NCI-H446 (cell line): ENCODE measurements around the gene GGT7.
"Not testable (repeated sequence)": the region's sequence is repeated elsewhere in the genome, so short reads cannot be mapped to it uniquely, and the experiment has no call there.

ENCODE experiments used
- DNase-seq, 2 experiments: peaks; one replicate each; lab custom pipeline; 2025; lab: John Stamatoyannopoulos, UW

The GGT7 gene, protein sequence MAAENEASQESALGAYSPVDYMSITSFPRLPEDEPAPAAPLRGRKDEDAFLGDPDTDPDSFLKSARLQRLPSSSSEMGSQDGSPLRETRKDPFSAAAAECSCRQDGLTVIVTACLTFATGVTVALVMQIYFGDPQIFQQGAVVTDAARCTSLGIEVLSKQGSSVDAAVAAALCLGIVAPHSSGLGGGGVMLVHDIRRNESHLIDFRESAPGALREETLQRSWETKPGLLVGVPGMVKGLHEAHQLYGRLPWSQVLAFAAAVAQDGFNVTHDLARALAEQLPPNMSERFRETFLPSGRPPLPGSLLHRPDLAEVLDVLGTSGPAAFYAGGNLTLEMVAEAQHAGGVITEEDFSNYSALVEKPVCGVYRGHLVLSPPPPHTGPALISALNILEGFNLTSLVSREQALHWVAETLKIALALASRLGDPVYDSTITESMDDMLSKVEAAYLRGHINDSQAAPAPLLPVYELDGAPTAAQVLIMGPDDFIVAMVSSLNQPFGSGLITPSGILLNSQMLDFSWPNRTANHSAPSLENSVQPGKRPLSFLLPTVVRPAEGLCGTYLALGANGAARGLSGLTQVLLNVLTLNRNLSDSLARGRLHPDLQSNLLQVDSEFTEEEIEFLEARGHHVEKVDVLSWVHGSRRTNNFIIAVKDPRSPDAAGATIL

DNA sequence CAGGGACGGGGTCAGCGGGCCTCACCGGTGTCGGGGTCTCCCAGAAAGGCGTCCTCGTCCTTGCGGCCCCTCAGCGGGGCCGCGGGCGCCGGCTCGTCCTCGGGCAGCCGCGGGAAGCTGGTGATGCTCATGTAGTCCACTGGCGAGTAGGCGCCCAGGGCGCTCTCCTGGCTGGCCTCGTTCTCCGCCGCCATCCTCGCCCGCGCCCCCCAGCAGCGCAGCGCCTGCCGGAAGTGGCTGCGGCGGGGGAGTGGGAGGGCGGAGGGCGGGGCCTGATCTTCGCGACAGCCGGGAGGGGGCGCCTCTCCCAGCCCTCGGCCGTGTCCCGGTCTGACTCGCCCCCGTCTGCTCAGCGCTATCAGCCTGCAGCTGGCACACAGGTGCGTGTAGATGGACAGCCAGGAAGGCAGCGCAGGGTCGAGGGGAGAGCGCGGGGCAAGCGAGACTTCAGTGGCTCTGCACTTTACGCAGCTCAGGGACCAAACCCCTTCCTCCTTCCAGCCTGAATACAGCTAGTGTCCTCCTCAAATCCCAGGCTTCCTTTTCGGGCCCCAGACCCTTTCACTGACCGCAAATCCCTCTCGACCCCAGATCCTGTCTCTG is at the start of gene GGT7:
GGT7 (minus strand) TSS at position 235 of the 603 bp plus-strand sequence; CDS start at position 194, 41 bp downstream.
- peak; percentile 12 to 78 for DNase-seq

DNA sequence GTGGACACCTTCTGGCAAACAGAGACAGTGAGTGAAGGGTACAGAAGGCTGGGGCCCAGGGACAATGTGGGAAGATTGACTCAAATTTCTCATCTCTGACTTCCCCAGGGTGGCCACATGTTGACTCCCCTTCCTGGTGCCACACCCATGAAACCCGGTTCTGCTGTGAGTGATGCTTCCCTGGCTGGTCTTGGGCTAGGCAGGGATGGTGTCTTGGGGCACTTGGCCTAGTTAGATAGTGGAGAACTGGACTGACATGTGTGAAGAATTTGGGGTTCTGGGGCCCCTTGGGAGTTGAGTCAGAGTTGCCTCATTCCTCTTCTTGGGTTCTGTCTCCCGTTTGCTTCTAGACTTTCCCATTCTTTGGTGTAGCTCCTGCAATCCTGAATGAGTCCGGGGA is 48.8 kb upstream of the GGT7 start:
- no peak for DNase-seq

DNA sequence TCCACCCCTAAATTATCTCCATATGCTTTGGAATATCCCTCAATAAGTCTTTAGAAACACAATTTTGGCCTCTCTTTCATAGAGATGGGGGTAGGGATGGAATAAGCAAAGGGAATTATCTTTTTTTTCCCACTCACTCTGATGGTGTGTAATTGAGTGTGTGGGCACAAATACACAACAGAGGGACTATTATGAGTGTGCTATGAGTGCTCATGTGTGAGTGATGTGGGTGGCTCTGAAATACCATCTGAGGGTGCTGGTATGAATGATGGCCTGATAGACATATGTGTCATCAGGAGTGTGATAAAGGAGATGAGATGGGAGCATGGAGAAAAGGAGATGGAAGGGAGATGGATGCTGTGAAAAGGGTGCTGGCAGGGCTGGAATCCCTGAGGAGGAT is 47.4 kb upstream of the GGT7 start:
- no peak for DNase-seq

DNA sequence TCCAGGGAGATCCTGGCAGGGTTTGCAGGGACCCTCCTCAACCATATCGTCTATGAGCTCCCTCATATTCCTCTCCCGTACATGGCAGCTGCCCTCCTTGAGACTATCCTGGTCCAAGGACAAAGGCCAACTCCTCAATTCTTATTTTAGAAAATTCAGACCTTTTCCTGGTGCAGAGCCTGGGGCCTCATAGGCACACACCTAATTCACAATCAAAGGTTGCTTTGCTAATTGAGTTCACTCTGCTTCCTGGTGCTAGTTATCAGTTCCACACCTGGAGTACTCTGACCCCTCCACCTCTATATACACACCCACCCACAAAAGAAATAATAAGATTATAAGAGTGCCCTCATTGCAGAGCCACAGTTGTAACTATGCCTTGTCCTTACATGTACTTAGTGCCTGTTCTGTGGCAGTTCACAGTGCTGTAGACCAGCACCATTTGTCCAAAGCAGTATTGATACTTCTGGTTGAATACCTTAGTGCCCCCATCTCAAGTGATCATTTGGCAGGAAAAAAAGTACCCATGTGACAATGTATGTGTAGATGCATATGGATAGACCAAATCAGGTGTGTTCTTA is 44.2 kb upstream of the GGT7 start:
- no peak for DNase-seq

DNA sequence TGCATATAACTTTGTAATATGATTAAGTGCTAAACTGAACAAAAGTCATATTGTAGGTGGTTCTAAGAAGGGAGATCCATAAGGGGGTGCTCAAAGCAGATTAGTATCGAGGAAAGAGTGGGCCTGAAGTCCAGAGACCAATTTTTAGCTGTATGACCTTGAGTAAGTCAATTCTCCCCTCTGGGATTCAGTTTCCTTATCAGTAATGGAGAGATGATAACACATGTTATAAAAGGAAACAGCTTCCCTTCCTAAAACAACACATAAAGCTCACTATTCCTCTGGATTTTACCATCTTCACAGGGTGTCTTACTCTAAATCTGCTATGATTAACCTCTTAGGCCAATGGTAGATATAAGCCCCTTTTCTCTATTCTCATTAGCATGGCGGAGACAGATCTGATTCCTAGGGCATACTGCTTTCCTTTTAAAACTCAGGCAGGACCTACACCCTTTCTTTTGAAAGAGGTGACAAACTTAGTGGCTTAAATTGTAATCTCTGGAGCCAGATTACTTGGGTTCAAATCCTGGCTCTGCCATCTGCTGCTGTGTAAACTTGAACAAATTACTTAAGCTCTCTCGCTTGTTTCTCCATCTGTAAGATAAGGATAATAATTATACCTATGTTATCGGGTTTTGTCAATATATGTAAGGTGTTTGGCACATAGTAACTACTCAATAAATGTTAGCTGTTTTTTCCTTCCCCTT is 43.2 kb upstream of the GGT7 start:
- no peak for DNase-seq

DNA sequence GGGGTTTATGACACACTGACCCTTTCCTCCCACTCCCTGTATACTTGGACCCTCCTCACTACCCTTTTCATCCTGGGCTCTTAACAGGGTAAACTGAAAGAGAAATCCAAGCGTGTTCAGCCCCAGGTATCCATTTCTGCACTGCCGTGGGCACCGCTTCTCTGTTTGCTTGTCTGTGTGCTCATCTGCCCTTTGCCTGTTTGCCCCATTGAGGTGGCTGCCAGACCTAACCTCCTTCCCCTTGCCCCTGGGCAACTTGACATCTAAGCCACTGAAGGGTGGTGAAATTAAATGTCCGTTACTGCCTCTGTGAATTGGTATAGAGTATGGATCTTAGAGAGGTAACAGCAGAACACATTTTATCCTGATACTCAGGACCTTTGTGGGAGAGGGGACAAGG is 42.5 kb upstream of the GGT7 start:
- DNase-seq: no peak

DNA sequence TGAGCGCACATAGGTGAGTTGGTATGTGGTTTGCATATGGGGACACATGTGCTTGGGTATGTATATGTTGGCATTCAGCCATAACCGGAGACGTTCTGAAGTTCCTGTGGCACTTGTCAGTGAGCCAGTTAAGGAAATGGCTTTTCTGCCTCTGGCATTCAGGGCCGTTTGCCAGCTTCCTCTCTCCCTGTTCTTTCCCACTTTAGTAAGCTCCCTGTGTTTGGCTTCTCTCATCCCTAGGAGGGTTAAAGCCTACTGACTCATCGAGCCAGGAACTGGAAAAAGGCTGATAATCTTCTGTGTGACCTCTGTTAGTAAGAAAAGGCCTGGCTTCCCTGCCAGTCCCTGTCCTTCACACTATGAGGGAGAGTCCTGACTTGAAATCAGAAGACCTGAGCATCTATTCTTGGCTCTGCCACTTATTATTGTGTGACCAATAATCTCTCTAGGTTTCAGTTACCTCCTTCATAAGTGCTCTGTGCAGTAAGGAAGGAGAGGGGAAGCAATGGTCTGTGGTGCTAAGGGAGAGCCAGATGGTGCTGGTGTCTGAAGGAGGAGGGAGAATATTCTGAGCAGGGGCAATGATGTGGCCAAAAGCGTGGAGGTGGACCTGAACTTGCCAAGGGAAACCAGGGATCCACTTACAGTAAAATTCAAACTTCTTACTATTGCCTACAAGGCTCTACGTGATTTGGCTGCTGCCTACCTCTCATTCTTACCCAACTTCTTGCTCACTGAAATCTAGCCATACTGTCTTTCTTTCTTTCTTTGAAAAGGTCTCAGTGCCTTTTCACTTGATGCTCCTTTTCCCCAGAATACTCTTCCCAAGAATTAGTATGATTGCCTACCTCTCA is 35.2 kb upstream of the GGT7 start:
- DNase-seq: peak; percentile 24 to 82

DNA sequence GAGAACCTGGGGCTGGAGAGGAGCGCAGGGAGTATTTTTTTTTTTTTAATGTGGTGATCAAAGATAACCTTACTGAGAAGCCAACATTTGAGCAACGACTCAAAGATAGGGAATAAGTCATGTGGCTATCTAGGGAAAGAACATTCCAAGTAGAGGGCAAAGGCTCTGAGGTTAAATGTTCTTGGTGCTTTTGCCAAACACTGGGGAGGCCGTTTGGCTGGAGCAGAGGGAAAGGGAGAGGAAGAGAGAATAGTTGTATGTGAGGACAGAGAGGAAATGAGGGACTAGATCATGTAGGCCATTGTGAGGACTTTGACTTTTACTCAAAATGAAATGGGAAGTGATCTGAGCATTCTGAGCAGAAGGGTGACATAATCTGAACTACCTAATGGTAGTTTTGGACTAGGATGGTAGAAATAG is 31.6 kb upstream of the GGT7 start:
- no peak for DNase-seq

DNA sequence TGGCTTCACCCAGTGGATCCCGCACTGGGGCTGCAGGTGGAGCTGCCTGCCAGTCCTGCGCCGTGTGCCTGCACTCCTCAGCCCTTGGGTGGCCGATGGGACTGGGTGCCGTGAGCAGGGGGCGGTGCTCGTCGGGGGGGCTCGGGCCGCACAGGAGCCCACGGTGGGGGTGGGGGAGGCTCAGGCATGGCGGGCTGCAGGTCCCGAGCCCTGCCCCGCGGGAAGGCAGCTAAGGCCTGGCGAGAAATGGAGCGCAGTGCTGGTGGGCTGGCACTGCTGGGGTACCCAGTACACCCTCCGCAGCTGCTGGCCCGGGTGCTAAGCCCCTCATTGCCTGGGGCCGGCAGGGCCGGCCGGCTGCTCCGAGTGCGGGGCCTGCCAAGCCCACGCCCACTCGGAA is 26.1 kb upstream of the GGT7 start:
- not testable (repeated sequence) for DNase-seq

DNA sequence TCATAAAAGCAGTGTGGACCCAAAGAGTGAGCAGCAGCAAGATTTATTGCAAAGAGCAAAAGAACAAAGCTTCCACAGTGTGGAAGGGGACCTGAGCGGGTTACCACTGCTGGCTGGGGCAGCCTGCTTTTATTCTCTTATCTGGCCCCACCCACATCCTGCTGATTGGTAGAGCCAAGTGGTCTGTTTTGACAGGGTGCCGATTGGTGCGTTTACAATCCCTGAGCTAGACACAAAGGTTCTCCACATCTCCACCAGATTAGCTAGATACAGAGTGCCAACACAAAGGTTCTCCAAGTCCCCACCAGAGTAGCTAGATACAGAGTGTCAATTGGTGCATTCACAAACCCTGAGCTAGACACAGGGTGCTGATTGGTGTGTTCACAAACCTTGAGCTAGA is 25.5 kb upstream of the GGT7 start:
- DNase-seq: not testable (repeated sequence)

DNA sequence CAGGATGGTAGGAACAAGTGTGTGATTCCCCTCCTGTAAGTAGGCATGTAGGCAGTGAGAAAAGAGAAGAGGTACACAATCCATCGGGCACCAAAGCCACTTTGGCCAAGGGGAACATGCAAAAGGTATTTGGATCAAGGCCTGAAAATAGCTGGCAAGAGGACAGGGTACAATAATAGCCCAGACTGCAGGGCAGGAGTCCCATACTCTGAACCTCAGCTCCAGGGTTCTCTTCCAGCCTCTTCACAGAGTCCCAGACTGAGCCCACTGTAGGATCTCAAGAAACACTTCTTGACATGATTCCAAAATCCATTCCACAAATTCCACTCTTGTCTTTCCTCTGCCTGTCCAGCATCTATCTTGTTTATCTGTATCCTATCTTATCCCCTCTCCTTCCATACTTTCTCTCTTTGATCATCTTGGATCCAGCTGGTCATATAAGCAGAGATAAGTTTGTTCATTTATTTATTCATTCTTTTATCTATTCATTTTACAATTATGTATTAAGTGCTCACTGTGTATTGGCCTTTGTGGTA is 23.5 kb upstream of the GGT7 start:
- peak in 1 of 2 experiments; percentile 64 for DNase-seq

DNA sequence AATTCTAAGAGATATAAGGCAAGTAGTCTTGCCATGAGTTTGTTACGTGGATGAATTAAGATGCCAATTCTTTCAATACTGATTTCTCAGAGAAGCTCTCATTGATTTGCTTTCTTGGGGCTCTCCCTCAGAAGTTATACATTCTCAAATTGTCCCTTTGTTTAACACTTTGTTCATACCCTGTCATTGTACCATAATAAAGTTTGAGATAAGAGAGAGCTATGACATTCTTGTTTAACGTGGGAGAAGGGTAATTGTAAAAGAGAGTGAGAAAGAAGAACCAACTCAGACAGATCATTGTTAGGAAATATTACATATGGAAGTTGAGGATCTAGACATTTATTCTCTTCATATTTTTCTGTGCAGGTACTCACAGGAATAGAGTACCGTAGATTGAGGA is 22.8 kb upstream of the GGT7 start:
- DNase-seq: no peak

DNA sequence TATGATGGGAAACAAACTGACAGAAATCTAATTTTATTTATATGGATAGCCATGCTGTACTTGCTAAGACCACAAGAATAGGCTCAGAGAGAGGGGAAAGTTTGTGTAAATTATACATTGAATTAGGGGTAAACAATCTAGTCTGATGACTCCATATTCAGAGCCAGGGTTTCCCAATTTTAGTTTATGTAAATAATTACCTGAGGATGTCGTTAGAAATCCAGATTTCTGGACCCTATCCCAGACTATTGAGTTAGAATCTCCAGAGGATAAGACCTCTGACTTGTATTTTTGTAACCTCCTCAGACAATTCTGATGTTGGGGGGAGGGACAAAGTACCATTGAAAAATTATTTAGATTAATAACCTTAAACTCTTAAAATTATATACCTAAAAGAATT is 22.1 kb upstream of the GGT7 start:
- DNase-seq: no peak

DNA sequence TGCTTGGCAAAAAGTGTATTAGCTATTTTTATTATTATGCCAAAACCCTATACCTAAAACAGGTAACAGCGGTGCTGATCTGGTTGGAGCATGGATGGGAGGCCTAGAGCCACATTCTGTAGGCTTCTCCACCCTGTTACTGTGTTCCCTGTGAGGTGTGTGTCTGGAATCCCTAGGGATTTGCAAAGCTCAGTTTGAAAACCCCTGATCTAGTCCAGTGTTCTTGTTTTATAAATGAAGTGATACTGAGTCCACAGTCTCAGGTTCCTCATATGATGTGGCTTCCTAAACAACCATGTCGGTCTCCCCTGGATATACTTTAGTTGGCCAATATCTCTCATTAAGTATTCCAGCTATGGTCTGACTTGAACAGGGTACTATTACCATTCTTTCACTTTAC is 20.0 kb upstream of the GGT7 start:
- no peak for DNase-seq

DNA sequence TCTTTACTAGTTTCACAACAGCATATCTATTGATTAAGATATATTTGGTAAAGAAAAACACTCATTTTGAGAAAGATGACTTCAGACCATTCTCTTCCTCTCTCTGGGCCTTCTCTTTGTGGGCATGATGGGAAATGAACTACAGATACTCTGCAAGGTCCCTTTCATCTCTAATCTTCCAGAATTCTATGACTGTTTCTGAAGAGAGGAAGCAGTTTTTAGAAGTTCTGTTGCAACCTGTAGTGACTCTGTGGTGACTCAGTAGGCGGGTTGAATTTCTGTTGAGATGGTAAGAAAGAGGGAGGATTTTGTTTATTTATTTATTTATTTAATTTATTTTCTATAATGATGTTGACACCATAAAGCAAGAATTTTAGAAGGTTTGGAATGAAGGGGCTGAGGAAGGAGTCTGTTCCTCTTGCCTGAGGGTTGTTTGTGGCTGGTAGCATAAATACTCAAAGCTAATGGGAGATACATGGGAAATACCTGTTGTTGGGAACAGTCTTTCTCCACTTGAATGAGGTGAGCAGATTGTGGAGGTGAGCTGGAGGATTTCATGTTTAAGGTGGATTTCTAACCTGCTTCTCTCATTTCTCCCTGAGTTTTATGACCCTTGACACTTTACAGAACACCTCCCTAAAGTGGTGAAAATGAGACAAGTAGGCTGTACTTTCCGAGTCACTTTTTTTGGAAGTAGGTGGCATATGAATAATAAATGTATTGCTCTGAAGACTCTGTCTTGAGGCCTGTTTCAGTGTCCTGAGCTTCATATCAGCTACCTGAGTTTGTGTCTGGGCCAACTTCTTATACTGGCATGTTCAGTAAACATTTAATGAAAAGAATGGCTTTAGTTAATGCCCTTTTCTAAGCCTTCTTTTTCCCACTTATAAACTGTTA is 18.8 kb upstream of the GGT7 start:
- no peak for DNase-seq

DNA sequence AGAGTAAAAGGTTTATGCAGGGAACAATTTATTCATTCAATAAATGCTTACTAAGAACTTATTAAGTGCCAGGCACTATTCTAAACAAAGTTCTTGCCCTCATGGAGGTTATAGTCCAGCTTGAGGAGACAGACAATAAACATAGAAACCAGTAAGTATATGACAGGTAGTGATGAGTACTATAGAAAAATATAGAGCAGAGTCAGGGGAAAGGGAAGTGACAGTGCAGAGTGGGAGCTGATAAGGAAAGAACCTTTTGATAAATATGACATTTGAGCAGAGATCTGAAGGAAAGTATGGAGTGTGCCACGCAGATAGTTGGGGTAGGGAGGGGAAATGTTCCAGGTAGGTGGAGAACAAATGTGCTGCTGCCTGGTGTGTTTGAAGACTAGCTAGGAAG is 15.8 kb upstream of the GGT7 start:
- DNase-seq: no peak

DNA sequence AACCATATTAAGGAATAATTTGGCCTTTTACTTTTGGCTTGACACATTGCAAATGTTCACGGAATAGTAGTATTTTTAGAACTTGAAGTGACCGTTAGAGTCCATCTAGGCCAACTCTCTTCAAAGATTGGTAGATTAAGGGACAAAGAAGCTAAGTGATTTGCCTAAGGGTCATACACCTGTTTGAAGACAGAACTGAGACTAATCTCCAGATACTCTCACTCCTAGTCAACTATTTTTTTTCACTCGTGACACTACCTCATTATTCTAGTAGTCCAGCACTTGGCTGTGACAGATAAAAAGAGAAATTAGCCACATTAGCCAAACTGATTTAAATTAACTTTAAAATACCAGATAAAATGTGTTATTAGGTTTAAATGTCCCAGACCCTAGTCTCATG is 14.4 kb upstream of the GGT7 start:
- no peak for DNase-seq

DNA sequence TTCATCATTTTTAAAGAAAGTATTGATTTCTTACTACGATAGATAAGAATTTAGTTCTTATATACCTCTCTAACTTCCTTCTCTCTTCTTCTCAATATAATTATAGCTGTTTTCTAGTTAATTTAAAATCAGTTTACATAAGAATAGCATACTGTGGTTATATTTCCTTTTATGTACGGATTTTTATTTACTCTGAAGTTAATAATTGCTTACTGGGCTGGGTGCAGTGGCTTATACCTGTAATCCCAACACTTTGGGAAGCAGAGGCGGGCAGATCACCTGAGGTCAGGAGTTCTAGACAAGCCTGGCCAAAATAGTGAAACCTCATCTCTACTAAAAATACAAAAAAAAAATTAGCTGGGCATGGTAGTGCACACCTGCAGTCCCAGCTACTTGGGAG is 13.5 kb upstream of the GGT7 start:
- no peak for DNase-seq

DNA sequence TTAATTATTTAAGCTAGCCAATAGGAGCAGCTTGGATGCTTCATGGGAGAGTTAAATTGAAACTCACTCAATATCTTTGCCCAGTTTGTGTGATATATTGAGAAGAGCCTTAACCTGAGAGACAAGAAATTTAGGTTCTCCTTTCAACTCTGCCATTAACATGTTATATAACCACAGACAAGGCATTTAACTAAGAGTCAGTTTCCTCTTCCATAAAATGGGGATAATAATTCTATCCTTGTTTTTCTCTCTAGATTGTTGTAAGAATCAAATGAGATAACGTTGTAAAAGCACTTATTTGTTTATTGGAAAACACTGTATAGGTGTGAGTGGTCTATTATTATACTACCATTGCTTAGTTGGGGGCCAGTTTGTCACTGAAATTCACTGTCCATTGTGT is 11.6 kb upstream of the GGT7 start:
- DNase-seq: no peak

DNA sequence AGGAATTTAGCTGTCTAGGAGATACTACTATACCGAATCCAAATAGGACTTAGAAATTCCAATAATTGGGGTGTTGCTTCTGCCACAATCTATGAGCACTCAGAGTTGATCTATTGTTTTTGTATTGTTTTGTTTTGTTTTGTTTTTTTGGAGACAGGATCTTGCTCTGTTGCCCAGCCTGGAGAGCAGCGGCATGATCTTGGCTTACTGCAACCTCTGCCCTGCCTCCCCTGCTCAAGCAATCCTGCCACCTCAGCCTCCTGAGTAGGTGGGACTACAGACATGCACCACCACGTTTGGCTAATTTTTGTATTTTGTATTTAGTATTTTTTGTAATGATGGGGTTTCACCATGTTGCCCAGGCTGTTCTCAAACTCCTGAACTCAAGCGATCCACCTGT is 11.2 kb upstream of the GGT7 start:
- no peak for DNase-seq
